HG03139 (cell line): Measurements from ENCODE around the gene JPH3.

ENCODE experiments used
- ATAC-seq: cut with Tn5 transposase; IDR thresholded peaks from one replicate; pipeline ENCODE4 v1.9.1; 2021; ENCODE audit not compliant: unreplicated experiment

JPH3 gene

DNA sequence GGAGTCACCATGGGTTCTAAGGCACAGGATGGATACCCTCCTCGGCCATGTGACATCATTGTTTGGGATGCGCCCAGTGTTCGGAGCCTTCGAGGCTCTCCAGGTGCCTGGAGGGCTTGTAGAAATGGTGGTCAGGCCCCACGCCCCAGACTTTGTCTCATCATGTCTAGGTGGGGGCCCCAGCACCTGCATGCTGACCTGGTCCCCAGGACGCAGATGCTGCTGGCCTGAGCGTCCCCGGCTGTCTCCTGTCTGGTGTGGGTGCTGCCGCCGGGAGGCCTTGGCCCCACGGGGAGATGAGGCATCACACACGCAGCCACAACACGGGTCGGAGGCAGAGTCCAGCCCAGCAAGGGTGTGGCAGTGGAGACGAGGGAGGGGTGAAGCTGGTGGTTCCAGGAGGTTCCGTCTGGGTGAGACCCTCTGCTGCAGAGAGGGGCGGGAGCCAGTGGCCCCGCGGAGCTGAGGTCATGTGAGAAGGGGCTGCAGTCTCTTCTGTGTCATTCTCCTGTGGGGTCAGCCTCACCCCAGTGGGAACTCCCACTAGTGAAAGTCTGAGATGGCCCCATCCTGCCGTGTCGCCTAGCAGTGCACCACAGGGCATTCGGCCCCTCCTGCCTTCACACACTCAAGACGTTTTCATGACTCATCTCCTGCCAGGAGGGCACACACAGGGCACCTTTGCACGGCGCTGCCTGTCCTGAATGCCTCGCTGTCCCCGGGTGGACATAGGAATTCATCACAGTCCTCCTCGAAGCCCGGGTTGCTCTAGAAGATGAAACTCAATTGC lies 46.6 kb downstream of the JPH3 start:
- no peak for ATAC-seq

DNA sequence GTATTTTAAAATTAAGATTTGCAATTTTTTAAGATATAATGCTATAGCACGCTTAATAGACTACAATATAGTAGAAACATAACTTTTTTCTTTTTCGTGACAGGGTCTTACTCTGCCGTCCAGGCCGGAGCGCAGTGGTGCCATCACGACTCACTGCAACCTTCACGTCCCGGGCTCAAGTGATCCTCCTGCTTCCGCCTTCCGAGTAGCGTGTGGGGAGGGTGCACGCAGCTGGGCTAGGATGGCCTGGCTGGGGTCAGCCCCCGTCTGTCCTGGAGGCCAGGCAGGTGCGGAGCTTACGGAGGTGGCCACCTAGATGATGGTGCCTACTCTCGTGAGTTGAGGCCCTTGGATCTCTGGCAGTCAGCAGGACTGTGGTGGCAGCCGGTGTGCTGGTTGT lies 50.1 kb downstream of the JPH3 start:
- no peak for ATAC-seq

DNA sequence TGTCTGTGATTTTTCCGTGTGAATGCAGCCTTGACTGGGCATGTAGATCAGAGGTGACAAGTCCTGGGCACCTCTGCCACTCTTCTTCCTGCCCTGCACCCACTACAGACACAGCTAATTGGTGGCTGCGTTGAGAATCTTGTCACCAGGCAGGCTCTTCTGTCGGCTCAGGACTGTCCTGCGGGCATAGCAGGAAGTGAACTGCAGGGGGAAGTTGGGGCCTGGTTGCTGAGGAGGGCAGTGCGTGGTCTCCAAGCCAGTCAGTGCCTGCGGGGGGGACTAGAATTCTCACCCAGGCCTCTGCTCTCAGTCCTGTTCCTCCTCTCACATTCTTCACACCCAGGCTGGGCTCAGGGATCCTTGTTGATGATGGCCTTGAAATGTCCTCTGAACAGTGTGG lies 50.5 kb downstream of the JPH3 start:
- no peak for ATAC-seq

DNA sequence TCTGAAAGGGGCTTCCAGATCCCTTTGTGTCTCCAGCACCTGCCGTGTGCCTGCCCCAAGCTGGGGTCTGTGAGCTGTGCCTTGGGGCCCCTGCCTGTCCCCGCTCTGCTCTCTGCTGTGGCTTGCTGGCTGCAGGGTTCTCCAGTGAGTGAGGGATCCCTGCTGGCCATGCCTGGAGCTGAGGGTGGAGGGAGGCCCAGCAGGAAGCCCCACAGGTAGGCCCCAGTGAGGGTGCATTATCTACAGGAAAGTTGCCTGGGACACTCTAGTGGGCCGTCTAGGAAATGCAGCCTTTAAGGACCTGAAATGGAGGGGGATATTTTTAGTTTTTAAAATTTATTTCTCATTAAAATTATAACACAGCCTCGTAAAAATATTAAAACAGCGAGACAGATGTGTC lies 50.9 kb downstream of the JPH3 start:
- ATAC-seq = no peak

DNA sequence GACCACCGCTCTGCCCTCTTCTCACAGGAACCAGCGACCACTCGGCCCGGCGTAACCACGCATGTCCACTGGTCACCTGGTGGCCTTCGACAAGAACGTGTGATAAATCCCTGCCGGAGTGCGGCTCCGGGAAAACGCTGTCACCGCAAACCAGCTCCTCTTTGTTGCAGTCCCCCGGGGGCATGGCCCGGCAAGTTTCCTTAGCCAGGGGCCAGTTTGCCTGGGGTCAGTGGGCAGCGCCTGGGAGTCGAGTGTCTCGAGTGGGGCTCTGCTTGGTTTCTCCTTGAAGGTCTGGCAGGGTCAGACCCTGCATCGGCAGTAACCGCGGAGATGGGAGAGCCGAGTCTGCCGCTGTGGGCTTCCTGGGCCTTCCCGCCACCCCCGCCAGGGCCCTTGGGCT lies 52.5 kb downstream of the JPH3 start:
- no peak for ATAC-seq

DNA sequence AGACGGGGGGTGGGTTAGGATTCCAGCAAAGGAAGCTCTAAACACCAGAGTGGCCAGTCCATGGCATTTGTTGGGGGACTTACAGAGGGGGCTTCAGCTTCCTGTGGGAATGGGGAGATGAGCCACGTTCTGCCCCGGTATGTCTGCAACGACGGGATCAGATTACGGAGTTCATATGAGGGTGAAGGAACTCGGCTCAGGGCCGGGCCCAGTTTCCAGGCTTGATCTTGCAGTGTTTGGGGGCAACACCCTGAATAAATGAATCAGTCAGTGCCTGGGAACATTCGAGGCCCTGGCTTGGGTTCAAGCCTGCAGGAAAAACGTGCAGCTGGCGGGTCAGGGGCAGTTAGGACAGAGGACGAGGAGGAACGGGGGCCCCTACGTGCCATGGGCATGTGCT lies 54.0 kb downstream of the JPH3 start:
- ATAC-seq = no peak

DNA sequence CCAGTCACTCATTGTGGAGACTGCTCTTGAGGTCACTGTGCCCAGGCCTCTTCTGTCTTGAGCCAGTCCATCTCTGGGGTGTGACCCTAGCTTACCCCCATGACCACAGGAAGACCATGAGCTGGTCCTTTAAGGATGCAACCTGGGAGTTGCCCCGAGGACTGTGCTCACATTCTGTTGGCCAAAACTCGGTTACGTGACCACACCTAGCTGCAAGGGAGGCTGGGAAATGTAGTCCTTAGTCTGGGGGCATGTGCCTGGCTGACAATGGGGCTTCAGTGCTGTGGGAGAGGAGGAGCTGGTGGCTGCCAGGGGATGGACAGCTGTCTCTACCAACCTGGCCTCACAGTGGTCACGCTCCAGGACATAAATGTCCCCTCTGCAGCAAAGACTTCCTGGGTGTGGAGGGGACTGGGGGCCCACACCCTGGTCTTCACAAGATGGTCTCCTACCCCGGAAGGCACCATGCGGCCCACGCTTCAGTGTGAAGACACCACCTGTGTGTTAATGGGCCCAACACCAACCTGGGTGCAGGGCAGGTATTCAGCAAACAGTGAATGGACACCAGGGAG lies 55.4 kb downstream of the JPH3 start:
- ATAC-seq = no peak

DNA sequence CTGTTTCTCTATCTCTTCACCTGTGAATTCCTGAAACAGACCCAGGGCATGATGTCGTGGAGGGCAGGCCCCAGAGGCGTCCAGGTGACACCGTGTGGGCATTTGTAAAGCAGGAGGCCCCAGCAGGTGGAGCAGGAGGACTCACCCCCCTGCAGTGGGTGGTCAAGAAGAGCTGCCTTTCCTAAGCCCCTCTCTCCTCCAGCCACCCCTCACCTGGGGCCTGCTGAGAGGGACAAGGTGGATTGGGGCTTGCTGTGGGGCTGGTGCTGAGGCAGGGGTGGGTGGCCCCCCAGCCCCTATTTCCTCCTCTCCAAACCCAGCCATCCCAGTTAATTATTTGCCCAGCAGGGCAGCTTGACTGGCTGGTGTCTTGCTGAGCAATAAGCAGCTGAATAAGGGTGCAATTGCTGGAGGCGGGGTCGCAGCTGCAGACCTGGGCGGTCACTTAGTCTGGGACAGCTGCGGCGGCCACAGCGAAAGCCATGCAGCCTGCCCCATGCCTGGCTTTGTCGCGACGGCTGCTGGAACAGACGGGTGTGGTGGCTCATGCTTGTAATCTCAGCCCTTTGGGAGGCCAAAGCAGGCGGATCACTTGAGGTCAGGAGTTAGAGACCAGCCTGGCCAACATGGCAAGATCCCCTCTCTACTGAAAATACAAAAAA lies 56.4 kb downstream of the JPH3 start:
- no peak for ATAC-seq

DNA sequence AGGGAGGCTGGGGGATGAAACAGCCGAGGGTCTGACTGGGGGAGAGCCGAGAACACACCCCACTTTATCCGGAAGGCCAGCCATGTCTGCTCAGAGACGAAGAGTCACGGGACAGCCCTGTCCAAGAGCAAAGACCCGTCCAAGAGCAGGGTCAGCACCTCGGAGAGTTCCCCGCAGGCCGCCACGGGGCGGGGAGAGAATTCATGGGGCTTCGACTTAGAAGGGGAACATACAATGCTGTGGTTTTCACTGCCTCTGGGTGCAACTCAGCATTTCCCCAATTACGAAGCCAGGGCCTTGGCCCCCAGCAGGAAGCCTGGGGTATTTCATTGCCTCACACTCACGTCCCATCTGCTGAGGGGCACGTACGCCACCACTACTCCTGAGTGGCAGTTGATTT lies 59.3 kb downstream of the JPH3 start:
- no peak for ATAC-seq

DNA sequence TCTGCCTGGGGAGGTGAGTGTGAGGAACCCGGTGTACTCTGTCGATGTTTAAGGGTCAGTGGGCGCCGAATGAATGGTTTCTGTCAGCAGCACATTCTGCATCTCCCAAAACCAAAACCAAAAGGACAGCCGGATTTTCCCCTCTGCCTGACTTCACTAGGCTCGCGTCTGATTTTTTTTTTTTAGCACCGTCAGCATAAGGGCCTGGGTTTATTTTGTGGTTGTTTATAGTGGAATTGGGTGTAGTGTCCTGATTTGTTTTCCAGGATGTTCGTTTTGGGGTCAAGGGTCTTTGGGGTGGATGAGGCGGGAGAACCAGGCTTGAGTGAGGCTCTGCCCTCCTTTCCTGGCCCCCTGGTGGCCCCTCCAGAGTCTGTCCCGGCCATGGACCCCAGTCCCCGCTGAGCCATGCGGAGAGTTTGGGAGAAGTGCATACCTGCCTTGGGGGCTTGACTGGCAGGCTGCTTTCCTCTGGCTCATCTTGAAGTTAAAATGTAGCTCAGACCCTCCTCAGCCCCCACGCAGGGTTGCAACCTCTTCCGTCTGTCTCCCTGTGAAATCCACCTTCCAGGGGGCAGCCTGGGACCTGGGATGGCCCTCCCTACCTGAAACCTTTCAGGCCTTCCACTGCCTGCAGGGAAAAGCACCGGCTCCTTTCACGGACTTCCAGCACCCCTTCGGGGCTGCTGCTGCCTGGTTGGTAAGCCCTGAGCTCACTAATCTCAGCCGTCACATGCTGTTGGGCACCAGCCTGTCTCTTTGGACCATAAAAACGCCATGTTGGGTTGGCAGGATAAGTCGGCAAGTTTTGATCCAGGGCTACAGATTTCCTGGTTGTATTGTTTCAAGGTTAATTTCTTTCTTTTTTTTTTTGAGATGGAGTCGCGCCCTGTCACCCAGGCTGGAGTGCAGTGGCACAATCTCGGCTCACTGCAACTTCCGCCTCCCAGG lies 60.2 kb downstream of the JPH3 start:
- ATAC-seq = no peak

DNA sequence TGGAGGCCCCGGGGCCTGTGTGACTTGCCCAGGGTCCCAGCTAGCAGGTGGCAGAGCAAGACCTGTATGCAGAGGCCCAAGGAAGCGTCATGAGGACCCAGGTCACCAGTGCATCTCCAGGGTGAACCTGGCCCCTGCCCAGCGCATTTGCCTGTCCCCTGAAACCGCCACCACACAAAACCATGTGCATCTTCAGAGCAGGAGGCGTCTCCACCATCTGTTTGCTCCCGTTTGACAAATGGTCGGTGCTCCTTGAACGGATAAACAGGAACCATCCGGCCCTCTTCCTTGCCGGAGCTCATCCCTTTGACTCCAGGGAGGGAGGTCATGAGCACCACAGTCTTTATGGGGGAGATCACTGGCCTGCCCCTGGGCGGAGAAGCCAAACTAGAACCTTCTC lies 62.5 kb downstream of the JPH3 start:
- no peak for ATAC-seq

DNA sequence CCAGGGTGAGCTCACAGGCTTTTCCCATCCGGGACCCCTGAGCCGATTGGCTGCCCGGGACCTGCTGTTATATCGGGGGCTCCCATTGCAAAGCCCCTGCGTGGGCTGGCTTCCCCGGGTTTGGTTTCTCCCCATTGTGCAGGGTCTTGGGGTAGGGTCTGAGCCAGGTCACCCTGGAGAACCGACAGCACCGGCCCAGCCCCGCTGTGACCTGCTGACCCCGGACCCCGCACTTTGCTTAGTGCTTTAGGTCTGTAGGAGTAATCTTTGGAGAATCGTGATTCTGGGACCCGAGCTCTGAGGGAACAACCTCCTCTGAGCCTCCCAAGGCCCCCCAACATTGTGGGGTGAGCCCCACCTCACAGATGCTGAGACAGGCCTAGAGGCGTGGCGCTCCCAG lies 62.9 kb downstream of the JPH3 start:
- ATAC-seq = no peak

DNA sequence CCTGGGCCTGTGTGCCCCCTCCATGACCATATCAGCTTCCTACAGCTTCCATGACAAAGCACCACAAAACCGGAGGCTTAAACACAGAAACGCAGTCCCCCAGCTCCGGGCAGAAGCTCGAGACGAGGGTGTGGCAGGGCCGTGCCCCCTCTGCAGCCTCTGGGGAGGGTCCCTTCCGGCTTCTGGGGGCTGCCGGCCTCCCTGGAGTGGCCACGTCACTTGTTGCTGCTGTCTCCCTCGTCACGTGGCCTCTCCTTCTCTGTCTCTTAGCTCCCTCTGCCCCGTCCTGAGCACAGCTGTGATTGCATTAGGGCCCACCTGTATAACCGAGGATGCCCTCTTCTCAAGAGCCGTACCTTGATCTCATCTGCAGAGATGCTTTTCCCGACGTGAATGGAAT lies 64.6 kb downstream of the JPH3 start:
- no peak for ATAC-seq

DNA sequence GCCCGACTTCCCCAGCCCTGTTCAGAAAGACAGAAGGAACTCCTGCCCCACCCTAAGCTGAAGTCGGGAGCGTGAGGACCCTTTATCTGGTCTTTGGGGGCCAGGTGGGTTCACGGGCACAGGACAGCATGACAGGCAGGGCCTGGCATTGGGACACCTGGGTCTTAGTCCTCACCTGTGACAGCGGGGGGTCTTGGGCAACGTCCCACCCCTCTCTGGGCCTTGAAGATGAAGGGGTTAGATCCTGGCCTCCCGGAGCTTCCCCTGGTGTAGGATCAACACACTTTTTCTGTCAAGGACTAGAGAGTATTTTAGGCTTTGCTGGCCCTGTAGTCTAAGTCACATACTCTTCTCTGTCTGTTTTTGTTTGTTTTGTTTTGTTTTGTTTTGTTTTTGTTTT lies 65.1 kb downstream of the JPH3 start:
- no peak for ATAC-seq

DNA sequence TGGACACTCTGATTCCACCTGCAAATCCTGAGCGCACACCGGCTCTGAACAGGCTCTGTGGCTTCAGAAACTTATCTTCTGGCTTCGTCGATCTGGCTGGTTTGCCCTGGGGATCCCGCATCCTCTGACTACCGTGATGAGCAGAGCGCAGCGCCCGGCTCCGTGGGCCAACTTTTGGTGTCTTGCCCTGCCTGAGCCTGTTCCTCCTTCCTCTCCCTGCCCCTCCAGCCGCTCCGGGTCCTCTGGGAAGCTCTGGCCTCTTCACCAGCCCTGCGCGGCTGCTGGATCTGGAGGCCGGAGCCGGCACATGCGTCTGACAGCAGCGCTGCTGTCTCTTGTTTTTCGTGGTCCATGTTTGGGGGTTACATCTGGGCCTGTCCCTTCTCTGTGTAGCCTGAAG lies 65.6 kb downstream of the JPH3 start:
- ATAC-seq = no peak

DNA sequence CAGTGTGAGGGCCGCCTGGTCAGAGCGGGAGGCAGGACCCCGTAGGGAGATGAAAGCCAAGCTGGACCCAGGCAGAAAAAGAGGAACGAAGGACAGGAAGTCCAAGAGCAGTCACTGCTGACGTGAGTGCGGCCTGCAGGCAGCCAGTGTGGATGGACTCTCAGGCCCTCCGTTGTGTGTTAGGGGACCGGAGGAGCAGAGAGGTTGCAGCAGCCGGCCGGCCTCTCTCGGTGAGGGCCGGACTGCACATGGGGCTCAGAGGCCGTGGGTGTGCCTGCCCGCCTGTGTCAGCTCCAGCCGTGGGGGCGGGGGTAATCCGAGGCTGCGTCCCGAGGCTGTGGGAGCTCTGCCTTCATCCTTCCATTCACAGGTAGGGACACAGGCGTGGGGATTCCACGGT lies 67.4 kb downstream of the JPH3 start:
- no peak for ATAC-seq

DNA sequence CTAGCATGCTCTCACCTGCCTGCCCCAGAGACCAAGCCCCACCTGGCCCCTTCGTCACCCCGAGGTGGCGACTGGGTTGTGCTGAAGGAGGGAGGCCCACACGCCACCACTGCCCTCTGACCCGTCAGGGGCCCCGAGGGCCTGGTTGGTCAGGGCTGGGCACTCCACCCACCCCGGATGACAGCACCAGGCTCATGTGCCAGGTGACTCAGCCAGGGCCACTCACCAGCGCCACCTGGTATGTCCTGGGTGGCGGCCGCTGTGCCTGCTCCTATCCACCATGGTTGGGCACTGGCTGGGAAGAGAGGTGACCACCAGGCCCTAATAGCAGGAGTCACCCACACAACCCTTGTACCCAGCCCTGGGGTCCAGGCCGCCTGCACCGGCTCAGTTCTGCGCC lies 68.9 kb downstream of the JPH3 start:
- ATAC-seq = no peak

DNA sequence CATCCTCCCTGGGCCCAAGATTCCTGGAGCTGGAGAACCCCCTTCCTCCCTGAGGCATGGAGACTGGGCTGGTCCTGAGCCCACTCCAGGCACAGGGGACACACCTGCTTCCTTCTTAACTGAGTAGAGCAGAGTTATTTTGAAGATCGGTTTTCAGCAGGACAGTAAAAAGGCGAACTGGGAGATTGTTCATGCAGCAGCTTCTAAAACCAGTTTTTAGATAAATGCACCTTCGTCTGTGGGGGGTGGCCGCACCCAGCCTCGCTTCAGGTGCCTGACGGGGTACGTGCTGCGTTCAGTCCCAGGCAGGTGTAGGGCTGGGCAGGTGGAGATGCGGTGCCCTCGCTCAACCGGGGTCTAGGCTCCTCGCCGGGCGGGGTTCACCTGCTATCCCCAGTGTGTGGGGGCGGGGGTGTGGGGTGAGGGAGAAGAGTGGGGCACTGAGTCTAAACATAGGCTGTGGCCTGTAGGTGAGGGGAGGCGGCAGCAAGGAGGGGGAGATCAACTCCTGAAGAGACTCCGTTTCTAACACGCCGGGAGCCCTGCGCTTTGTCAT lies 69.5 kb downstream of the JPH3 start:
- ATAC-seq = no peak

DNA sequence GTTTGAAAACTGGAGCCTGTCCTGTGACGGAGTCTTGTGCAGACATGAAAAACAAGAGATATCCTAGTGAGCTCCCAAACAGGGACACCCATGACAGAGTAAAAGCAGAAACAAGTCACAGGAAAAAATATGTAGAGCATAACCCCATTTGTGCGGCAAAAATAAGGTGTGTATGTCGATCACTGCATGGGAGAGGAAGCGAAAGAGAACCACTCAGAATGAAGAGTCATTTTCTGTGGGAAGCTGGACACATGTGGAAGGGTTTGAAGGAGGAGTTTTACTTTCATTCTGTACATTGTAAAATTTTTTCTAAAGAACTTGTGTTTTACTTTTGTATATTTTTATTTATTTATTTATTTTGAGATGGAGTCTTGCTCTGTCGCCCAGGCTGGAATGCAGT lies 72.1 kb downstream of the JPH3 start:
- no peak for ATAC-seq

DNA sequence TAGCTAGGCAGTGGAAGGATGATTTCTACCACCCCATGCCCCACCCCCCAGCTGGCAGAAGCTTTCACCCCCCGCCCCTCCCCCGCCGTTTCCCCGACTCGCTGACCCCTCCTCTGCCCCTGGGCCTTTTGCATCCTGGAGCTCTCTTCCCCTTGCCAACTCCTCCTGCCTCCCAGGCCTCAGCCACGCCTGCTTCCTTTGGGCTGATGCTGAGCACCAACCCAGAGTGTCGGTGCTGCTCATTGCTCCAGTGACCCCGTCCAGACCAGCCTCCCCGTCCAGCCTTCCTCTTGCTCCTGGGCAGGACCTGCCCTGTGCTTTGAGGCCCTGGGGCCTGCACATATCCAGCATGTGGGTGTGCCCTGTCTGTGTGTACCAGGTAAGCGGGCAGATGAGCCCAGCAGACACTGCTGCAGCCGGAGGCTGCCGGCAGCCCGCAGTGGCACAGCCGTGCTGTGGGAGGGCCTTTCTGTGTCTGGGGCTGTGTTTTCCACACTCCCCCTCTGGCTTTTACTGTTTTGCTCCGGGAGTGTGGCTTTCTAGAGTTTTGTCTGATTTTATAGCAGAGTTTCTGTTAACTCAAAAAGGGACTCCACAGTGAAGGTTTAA lies 72.9 kb downstream of the JPH3 start:
- ATAC-seq = no peak

DNA sequence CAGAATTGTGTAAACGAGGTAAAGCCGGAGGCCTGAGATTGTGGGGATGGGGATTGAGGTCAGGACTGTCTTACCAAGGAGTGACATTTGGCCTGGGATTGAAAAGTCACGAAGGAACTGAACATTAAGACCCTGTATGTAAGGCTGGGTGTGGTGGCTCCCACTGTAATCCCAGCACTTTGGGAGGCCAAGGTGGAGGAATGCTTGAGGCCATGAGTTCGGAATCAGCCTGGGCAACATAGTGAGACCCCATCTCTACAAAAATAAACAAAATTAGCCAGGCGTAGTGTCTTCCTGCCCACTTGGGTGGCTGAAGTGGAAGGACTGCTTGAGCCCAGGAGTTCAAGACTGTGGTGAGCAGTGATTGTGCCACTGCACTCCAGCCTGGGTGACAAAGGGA lies 75.5 kb downstream of the JPH3 start:
- ATAC-seq = no peak
